GM12864 (cell line): Measurements from ENCODE around the gene DLGAP5.

Experiments used
- DNase-seq: peaks from one replicate; pipeline ENCODE4 v3.0.0-alpha.2; 2011; ENCODE audit warnings: low read depth
- H3K4me3 ChIP-seq: 2 replicates; pipeline ENCODE4 v1.5.1; 2011; ENCODE audit warnings: mild to moderate bottlenecking, low read depth, low read length, control low read depth
- TF ChIP-seq, protein P1 (sequence below): IDR thresholded peaks from 2 replicates; pipeline ENCODE4 v1.5.1; 2011; ENCODE audit warnings: low read depth, mild to moderate bottlenecking, moderate library complexity, low read length, control low read depth, inconsistent platforms; ENCODE audit errors: missing control alignments

Gene DLGAP5

DNA sequence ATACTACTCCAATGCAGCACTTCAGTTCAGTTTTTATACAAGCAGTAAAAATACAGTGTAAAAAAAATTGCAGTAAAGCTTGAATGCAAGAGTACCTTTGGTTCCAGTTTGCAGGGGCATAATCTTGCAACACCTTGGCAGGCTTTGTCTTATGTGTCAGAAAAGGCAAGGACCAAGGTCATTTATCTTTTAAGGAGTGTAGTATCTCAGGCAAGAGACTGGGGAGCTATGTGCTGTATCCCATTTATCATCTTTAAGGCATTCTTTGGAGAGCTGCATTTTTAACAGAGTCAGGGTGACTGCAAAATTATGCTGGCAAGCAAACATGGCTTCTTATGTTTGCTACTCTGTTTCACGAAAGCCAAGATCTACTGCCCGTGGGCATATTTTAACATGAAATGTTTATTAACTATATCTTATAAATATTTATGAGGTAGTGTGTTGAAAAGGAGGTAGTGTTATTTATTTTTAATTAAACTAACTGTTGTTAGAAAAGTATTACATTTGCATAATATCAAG, 14.8 kb upstream of the DLGAP5 start:
- TF ChIP-seq, protein P1, sequence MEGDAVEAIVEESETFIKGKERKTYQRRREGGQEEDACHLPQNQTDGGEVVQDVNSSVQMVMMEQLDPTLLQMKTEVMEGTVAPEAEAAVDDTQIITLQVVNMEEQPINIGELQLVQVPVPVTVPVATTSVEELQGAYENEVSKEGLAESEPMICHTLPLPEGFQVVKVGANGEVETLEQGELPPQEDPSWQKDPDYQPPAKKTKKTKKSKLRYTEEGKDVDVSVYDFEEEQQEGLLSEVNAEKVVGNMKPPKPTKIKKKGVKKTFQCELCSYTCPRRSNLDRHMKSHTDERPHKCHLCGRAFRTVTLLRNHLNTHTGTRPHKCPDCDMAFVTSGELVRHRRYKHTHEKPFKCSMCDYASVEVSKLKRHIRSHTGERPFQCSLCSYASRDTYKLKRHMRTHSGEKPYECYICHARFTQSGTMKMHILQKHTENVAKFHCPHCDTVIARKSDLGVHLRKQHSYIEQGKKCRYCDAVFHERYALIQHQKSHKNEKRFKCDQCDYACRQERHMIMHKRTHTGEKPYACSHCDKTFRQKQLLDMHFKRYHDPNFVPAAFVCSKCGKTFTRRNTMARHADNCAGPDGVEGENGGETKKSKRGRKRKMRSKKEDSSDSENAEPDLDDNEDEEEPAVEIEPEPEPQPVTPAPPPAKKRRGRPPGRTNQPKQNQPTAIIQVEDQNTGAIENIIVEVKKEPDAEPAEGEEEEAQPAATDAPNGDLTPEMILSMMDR: no peak
- DNase-seq: no peak
- H3K4me3 ChIP-seq: no peak overlapping the region

DNA sequence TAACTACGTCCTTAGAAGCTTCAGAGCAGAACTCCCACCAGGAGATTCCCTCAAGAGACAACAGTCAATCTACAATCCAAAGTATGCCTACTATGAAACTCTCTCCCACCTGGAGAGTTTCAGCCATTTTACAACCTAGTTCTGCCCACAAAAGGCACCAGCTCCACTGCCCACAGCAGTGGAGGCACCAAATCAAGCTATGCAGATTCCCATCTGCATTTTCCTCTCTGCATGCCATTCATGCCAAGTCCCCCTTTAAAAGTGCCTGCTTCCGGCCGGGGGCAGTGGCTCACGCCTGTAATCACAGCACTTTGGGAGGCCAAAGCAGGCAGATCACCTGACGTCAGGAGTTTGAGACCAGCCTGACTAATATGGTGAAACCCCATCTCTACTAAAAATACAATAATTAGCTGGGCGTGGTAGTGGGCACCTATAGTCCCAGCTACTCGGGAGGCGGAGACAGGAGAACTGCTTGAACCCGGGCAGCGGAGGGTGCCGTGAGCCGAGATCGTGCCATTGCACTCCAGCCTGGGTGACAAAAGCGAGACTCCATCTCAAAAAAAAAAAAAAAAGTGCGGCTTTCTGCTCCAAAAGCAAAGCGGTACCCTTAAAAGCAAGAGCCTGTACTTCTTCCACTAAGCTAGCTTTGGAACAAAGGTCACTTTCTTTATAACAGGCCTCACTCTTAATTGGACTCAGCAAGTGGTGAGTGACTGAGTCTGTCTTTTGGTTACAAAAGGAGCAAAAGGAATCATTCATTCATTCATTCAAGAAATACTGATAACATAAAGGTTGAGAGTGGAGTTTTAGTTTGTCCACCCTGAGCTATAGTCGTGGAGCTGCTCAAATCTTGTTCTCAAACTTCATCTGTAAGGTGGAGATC, 10.1 kb upstream of the DLGAP5 start:
- DNase-seq: no peak
- H3K4me3 ChIP-seq: no peak overlapping the region
- TF ChIP-seq, protein P1: no peak

DNA sequence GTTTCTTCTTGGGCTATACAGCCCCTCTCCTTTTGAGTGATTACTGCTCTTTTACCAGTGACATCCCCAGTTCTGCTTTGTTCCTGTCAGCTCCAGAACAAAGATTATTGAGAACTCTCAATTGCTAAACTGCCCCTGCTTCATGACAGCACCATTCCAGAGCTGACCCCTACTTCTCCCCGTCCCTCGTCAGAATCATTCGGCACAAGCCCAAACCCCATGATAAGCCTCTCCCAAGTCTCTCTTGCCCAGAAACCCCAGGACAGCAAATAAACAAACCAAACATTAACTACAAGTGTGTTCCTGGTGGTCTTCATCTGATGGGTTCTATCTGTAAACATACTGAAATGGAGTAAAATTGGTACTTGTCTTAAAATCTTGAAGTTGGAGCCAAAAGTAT, 9.3 kb upstream of the DLGAP5 start:
- TF ChIP-seq, protein P1: no peak
- H3K4me3 ChIP-seq: no peak overlapping the region
- no peak for DNase-seq

DNA sequence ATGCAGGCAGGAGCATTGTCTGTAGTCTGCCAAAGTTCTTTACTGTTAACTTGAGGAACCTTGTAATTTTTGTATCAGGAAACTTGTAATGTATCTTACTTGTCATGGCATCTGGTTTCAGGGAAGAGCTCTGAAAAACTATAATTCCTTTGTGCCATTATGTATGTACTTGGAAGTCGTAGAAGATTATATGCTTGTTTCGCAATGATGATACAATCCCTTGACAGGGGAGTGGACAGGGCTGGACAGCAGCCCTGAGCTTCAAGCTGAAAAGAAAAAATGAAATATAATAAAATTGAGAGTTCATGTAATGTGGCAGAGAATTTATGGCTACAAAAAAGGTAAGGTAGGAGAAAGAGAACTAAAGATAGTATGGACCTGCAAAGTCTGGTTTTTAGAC, 7.4 kb upstream of the DLGAP5 start:
- H3K4me3 ChIP-seq: no peak overlapping the region
- no peak for DNase-seq
- TF ChIP-seq, protein P1: no peak

DNA sequence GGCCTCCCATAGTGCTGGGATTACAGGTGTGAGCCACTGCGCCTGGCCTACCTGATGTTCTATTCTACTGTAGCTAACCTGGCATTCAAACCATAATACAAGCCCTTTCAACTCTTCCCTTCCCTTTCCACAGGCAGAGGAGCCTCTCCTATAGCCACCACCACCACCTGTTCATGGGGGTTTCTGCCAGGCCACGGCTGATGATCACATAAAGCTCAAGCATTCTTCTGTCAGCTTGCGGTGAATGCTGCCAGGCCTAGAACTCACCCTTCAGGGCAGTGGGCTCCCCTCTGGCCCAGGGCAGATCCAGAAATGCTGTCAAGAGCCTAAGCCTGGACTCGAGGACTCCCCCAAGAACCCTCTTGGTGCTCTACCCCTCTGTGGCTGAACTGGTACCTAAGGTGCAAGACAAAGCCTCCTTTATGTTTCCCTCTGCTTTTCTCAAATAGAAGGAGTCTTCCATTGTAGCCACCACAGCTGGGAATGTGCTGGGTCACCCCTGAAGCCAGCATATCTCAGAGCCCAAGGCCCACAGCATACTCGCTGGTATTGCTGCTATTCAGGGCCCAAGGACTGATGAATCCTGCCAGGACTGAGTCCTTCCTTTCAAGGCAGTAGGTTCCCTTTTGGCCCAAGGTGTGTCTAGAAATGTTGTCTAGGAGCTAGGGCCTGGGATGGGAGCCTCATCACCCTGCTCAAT, 3.4 kb upstream of the DLGAP5 start:
- no peak for DNase-seq
- H3K4me3 ChIP-seq: no peak overlapping the region
- TF ChIP-seq, protein P1: no peak

DNA sequence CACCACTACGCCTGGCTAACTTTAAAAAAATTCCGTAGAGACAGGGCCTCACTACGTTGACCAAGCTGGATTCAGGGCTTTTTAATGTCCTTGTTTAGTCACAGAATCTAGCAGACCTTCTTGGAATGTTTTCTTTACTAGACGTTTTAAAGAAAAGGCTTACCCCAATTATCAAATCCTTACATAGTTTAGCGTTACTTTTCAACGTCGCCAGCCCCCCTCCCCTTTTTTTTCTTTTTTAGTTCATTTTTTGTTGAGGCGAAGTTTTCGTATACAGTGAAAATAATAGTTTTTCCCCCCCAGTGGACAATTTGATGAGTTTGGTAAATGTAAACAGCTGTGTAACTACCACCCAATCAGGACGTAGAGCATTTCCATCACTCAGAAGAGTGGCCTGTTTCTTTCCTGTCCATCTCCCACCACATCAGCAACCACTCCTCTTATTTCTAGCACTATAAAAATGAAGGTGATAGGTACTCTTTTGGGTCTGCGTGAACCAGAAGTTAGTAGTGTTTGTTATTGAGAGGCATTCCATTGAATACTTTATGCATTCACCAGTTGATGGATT, 753 bp upstream of the DLGAP5 start:
- H3K4me3 ChIP-seq: peak overlapping the region; percentile 97
- TF ChIP-seq, protein P1: no peak
- no peak for DNase-seq
